Right kidney (tissue), 9 donors: ENCODE measurements around the gene MBD4.
"Not testable (repeated sequence)": the region's sequence is repeated elsewhere in the genome, so short reads cannot be mapped to it uniquely, and the experiment has no call there.

ENCODE experiments used
- DNase-seq: peaks from one replicate; pipeline ENCODE4 v3.0.0-alpha.2; 2016
- long read RNA-seq, 8 donors: transcript quantifications; one replicate each; lab custom pipeline, GENCODE V29; 2026

Gene MBD4
- long read RNA-seq, donor 1, partial matches to known transcripts, result 5 of 9 reads
- long read RNA-seq, donor 1, other reads (novel, unspliced or antisense), result 0 of 9 reads
- long read RNA-seq, donor 2, partial matches to known transcripts, result 13 of 16 reads
- long read RNA-seq, donor 2, other reads (novel, unspliced or antisense), result 0 of 16 reads
- long read RNA-seq, donor 3, partial matches to known transcripts, result 0 of 4 reads
- long read RNA-seq, donor 3, other reads (novel, unspliced or antisense), result 0 of 4 reads
- long read RNA-seq, donor 4, partial matches to known transcripts, result 7 of 9 reads
- long read RNA-seq, donor 4, other reads (novel, unspliced or antisense), result 0 of 9 reads
- long read RNA-seq, donor 5, partial matches to known transcripts, result 6 of 9 reads
- long read RNA-seq, donor 5, other reads (novel, unspliced or antisense), result 0 of 9 reads
- long read RNA-seq, donor 6, partial matches to known transcripts, result 30 of 34 reads
- long read RNA-seq, donor 6, other reads (novel, unspliced or antisense), result 0 of 34 reads
- long read RNA-seq, donor 7, transcript MBD4-203 (8 exons, 2,478 nt), result major isoform, 5 of 24 reads
- long read RNA-seq, donor 7, partial matches to known transcripts, result 16 of 24 reads
- long read RNA-seq, donor 7, other reads (novel, unspliced or antisense), result 0 of 24 reads
- long read RNA-seq, donor 8, partial matches to known transcripts, result 6 of 7 reads
- long read RNA-seq, donor 8, other reads (novel, unspliced or antisense), result 0 of 7 reads

DNA sequence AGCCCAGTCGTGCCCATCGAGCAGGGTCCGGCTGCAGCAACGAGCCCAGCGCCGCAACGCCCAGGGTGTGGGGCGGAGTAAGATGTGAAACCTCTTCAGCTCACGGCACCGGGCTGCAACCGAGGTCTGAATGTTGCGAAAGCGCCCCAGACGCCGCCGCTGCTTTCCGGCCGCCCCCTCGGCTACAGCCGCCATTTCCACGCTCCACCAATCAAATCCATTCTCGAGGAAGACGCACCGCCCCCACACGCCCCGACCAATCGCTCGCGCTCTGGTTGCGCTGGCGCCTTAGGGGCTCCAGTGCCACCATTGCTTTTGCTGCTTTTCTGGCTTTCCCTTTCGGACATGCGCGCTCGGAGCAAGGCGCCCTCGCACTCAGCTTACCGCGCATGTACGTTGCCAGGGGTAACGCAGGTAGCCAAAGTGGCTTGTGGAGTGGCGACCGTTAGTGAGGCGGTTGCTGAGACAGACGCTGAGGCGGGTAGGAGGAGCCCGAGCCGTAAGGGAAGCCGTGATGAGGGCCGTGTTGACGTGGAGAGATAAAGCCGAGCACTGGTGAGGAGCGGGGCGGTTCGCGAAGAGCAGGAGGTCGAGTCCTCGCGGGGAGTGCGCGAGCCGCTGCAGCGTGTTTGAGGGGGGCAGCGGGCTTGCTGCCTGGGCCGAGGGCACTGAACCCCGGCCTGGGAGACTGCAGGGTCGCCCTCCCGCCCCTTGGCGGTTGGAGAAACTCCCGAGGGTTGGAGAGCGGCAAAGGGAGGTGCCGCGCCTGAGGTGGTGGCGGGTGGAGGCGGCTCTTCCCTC is at the start of gene MBD4, which contains the start of gene IFT122:
TSS of gene MBD4 (minus strand) at position 132 of the 801 bp plus-strand sequence. CDS start at position 17, 115 bp downstream.
TSS of gene IFT122 (plus strand) at position 408 of the 801 bp plus-strand sequence. CDS start at position 515, 107 bp downstream.
- DNase-seq, result peak; percentile 91

DNA sequence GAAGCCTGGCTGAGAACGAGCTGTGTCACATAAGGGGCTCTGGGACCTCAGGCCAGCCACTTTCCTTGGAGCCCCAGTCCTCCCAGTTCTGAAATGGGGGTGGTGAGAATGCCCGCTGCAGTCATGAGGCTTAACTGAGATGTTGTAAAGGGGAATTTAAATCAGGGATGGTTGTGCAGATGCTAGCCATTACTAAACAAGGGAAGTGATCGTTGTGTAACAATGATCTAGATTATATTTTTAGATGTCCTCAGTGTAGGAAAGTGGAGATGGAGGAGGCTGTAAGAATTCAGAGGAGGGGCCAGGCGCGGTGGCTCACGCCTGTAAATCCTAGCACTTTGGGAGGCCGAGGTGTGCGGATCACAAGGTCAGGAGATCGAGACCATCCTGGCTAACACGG is 49.5 kb upstream of the MBD4 start:
- DNase-seq, result not testable (repeated sequence)

DNA sequence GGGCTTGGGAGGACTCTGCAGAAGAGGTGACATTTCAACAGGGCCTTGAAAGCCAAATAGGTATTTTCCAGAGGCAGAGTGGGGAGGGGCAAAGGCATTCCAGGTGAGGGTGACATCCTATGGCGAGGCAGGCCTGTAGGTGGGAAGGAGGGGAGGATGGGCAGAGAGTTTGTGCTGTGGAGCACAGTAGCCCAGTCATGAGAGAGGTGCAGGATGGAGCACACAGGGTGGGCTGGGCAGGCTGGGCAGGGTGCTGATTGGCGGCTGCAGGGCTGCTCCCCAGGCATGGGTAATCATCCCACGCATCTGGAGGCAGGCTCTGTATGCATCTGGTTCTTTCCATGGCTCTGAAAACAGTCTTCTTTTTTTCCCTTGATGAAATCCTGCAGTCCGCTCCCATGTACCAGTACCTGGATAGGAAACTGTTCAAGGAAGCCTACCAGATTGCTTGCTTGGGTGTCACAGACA is 48.2 kb upstream of the MBD4 start:
- not testable (repeated sequence) for DNase-seq

DNA sequence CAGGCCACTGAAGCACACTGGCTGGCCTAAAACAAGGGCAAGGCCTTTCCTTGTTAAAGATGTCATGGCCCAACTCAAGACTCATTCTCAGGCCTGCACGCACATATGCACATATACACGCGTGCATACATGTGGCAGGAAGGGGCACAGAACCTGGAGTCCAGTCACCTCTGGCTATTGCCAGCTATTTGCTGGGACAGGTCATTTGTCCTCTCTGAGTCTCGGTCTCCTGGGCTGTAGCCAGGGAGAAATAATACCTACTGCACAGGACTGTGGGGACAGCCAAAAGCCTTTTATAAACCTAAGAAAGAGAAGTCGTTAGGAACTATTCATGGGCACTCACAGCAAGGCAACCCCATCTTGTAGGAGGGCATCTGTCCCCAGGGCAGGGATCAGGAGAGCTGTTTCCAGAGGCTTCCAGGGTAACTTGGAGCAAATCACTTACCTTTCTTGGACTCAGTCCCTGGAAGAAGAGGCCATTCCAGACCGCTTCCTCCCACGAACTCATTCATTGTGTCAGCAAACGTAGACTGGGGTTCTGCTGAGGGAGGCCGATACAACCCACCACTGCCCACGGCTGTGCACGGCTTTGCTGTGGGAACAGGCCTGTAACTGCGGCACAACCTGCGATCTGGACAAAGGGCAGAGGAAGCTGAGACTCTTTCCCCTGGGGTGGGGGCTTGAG is 47.6 kb upstream of the MBD4 start:
- no peak for DNase-seq

DNA sequence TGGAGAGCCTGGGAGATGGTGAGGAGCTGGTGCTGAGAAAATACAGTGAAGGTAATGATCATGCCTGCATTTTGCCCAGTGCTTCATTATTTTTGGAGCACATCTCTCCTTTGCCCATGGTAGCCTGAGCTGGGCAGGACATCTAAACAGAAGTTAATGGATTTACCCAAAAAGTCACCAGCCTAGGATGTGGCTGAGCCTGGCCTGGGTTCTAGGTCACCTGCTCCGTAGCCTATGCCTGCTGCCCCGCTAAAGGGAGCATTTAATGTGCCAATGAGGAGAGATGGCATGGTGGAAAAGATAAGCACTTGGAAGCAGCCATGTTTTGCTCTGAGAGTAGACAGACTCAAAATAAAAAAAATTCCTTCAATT is 46.9 kb upstream of the MBD4 start:
- DNase-seq, result no peak

DNA sequence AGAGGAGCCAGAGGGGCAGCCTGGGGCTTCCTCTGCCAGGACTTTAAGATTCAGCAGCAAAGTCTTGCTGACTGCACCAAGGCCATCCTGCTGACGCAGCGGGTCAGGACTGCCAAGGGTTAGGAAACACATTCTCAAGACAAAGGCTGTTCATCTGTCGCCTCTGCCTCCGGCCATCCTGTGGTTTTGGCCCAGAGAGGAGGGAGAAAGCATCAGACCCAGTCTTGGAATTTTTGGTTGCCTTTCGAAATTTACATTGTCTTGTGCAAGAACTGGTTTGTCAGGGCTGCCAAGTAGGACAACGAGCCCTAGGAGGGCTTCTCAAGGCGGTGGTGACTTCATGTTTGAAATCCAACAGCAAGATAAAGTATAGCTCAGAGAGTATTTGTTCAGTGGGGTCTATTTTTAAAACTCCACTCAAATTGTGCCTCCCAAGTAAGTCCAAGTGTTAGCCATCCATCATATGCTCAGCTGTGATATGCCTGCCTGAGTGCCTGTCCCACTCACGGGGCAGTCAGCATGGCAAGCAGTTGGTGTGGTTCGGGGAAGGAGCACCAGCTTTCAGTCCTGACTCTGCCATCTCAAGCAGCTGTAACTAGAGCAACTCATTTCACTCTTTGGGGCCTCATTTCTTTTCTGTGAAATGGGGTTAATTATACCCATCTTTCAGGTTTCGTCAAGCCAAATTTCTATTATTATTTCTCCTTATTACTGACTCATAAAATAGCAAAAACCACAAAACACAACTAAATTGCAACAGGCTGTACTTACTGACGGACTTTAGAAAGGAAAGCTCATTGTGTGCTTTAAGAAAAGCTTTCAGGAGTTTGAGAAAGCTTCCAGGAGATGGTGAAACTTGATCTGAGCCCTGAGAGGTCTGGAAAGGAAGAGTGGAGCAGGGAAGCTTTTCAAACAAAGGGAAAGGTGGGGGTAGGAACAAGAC is 46.2 kb upstream of the MBD4 start:
- DNase-seq, result no peak

DNA sequence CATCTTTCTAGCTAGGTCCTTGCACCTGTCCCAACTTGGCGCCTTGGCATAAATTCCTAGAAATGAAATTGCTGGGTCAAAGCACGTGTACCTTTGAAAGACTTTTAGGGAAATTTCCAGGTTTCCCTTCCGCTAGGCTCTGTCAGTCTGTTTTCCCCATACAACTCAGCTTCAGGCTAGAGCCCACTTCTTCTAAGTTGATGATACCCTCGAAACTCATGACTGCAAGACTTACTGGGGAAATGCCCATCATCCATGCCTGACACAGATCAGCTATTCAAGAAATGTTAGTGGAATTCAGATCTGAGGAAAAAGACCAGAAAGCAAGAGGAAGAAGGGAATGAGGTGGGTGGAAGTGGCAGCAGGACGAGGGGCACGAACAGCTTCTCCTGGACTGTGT is 45.4 kb upstream of the MBD4 start:
- not testable (repeated sequence) for DNase-seq

DNA sequence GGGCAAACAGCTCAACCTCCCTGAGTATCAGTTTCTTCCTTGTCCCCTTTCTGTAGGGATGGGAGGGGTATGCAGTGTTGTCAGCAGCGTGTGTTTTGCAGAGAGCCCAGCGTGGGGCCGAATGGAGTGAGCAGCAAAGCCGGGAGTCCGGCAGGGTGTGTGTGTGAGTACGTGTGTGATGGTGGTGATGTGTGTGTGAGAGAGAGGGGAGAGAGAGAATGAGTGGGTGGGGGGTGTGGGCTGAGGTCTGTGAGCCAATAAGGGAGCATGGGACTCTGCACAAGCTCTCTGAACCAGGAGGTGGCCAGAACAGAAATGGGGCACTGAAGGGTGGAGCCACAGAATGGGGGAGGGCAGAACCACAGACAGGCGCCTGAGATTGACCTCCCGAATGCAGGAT is 44.1 kb upstream of the MBD4 start:
- no peak for DNase-seq

DNA sequence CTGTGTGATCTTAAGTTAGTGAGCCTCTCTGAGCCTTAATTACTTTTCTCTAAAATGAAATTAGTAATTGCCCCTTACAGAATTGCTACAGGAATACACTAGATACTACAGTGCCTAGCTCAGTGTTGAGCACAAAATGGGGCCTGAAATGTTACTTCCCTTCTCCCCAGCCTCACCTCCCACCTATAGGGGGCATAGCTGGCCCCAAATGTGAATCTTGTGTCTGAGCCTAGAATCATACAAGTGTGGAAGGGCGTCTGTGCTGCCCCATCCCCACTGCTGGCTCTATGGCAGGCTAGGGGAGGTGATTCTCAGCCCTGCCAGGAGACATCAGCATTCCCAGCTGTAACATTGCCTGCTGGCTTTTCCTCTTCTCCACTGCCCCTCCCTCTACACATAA is 43.0 kb upstream of the MBD4 start:
- DNase-seq, result no peak

DNA sequence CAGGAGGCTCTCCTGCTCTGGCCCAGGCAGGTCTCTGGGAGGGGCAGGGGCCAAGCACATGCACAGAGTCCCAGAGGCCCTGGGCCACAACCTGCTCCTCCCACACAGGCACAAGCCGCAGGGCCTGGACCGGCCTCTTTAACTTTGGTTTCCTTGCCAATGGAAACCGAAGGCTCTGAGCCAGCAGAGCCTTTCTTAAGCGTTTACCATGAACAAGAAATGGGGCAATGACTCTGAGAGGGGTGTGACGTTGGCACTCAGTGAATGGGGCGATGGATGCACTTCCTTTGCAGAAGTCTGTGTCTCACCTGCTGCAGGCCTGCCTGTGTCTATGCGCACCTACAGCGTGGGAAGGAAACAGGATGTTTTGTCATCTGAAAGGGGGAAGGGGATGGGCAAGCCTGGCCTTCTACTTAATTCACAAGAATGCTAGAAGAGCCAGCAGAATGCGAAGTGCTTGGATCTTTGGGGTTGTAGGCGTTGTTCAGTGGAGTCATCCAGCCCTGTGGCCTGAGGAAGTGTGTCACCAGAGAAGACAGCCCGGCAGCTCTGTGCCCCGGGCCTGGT is 42.1 kb upstream of the MBD4 start:
- peak; percentile 29 for DNase-seq

DNA sequence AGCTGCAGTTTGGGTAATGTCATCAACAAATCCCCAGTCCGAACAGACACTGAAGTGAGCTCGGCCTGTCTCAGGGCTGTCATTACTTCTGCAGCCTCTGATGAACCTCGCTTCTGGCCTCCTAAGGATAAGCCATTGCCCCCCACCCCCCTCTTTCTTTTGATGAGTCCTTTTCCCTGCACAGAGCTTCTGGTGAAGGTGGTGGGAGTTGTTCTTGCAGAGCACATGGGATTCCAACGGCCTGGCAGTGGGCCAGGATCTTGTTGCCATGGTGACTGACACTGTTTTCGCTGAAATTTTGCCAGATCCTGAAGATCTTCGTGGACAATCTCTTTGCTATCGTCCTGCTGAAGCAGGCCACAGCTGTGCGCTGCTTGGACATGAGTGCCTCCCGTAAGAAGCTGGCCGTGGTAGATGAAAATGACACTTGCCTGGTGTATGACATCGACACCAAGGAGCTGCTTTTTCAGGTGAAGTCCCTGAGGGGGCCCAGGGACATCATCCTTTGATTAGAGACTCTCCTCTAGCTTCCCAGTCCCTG is 41.5 kb upstream of the MBD4 start:
- DNase-seq, result peak; percentile 43

DNA sequence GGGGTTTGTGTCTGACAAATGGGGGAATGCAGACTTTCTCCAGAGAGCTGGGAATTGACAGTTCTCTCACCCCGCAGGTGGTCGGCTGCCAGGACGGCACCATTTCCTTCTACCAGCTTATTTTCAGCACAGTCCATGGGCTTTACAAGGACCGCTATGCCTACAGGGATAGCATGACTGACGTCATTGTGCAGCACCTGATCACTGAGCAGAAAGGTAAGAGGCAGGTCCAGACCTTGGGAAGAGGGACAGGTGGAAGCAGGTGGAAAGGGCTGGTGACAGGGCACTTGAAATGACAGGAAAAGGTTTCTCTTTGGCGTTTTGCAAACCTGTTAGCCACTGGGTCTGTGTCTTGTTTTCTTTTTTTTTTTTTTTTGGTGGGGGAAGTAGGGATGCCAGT is 36.8 kb upstream of the MBD4 start:
- DNase-seq, result no peak

DNA sequence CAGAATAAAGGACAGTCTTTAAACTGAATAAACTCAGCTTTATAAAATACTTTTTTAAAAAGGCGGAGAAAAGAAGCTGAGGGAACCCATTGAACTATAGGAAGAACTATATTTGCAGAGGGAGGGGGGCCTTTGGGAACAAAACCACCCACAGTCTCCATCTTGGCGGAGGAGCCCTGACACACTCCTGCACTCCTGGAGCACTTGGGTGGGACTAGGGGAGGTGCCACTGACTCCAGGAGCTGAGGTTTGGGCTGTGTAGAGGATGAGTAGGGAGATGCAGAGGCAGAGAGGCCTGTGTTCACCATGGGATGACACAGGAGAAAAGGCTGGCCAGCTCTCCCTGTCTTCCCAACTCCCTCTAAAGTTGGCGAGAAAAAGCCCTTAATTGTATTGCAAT is 36.1 kb upstream of the MBD4 start:
- no peak for DNase-seq

DNA sequence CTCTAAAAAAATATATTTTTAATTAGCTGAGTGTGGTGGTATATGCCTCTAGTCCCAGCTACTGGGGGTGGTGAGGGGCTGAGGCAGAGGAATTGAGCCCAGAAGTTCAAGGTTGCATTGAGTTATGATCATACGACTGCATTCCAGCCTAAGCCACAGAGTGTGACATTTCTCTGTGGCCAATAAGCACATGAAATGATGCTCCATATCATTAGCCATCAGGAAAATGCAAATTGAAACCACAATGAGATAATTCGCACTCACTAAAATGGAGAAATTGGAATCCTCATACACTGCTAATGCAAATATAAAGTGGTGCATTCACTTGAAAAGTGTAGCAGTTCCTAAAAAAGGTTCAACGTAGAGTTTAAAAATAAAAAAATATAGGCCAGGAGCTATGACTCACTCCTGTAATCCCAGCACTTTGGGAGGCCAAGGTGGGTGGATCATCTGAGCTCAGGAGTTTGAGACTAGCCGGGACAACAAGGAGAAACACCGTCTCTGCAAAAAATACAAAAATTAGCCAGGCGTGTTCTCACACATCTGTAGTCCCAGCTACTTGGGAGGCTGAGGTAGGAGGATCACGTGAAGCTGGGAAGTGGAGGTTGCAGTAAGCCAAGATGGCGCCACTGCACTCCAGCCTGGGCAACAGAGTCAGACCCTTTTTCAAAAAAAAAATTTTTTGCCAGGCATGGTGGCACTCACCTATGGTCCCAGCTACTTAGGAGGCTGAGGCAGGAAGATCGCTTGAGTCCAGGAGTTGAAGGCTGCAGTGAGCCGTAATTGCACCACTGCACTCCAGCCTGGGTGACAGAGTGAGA is 35.4 kb upstream of the MBD4 start:
- DNase-seq, result no peak

DNA sequence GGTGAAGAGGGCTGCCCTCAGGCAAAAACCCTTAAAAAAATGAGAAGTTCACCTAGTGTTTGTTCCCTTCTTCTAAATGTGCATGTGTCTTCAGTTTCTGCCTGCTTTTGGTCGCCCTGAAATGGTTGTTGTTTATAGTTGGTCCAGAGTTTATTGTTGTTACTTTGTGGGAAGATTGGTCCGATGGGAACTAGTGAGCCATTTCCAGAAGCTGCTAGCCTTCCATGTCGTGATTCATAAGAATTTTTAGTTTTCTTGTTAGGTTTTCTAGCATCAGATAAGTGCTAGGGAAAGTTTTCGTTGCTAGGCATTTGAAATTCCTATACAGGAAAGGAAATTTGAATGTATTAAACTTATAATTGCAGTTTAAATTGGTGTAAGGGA is 34.0 kb upstream of the MBD4 start:
- no peak for DNase-seq

DNA sequence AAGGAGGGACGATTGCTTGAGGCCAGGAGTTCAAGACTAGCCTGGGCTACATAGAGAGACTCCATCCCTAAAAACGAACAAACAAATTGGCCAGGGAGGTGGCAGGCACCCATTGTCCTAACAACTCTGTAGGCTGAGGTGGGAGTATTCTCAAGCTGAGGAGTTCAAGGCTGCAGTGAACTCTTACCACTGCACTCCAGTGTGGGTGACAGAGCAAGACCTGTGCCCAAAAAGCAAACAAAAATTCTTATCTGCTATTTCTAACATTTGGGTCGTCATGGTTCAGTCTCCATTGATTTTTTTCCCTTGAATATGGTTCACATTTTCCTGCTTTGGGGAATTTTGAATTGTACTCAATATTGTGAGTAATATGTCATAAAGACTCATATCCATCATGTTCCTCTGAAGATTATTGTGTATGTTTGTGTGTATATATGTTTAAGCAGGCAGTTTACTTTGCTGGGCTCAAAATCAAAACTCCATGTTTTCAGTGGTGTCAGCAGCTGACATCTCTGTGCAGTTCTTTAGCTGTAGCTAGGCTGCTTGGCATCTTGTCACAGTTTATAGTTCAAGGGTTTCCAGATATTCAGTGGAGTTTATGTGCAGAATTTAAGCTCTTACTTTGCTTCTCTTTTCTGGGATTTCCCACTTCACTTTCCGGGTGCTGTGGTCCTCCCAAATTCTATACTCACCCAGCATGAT is 33.5 kb upstream of the MBD4 start:
- DNase-seq, result no peak

DNA sequence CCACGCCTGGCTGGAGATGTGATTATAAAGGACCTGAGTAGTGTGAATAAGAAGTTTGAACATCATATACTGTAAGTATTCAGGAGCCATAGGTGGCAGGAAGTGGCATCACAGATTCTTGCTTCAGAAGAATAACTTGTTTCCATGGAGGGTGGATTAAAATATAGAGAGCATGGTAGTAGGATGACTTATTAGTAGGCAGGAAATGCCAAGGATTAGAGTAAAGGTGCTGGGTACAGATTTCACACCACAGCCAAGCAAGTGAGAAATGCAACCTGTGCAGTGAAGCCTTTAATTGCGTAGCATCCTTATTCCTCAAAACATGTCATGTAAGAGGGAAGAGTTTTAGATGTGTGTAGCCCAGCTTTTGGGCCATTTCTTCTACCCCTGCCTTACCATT is 31.1 kb upstream of the MBD4 start:
- no peak for DNase-seq

DNA sequence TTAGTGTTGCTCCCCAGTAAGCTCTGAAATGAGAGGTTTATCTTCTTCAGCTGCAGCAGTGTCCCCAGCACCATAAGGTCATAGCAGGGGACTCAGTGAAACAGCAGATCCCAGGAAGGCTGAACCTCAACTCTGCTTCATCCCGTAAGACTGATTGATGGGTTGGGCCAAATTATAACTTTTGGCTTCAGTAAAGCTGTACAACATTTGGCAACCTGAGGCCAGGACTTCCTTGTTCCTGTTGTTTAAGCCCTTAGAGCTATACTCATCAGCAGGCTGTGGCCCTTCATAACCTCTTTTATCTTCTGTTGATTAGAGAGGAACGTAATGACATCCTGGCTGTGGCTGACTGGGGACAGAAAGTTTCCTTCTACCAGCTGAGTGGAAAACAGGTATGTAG is 29.3 kb upstream of the MBD4 start:
- no peak for DNase-seq

DNA sequence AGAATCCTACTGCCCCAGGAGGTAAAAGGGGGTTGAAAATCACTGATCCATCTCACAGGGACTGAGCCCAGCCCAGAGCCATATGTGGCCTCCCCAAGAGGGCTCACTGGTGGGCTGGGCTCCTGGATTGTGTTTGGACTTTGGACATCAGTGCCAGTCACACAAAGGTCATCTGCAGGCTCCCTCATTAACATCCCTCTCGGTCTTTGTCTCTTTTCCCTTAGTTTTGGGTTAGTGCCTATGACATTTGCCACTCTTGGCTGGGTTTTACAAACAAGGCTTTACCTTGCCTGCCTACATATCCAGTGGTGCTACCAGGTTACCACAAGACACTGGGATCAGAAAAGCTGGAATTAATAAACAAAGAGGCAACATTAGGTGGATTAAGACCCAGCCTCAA is 28.2 kb upstream of the MBD4 start:
- DNase-seq, result no peak
